Heart left ventricle (tissue), 13 donors: ENCODE data around the gene MAP1LC3B2.

Experiments used
- CTCF ChIP-seq, 12 donors: fragments of 200-600 bp; sonication (generic) in 4 of 12; IDR thresholded peaks; one replicate each; pipeline versions ENCODE4 v1.5.0 to v1.8.0; 2018 to 2022; ENCODE audit warnings: antibody characterized with exemption in 12 of 12, mild to moderate bottlenecking in 5 of 12
- POLR2A ChIP-seq, 2 donors: fragments of 450-650 bp; IDR thresholded peaks; one replicate each; pipeline ENCODE4 v1.6.1; 2017; ENCODE audit warnings: antibody characterized with exemption in 2 of 2, mild to moderate bottlenecking in 2 of 2, moderate library complexity in 2 of 2
- donor health status: ischemic (EF 13 %, LVEDD 7.1; RV severe dilation, severe dysfunction).
- donor health status: DM: no; HTN: yes; CAD: no.
- donor health status: DM: no; HTN: no; CAD: no.
- donor health status: ischemic (EF 25% LVEDD 6.9; RV normal size, moderate dysfunction).
- donor health status: ischemic (EF 25% LVEDD 5.7; RV mildly dilated, moderate dysfunction).
- donor health status: ischemic (EF 35%, LVEDD 5.7; RV mildly dilated, moderate dysfunction).
- donor health status: nonischemic (EF 11% LVEDD 7.7; RV severe dilation, severe dysfunction).
- donor health status: DM: yes; HTN: yes; CAD: no.
- donor health status: PGD.
- donor health status: ischemic (EF 29% LVEDD 5.4; RV normal size, mild dysfunction).
- donor health status: nonischemic (EF 23%, LVEDD 6.1; RV moderate dilation, normal function).

DNA sequence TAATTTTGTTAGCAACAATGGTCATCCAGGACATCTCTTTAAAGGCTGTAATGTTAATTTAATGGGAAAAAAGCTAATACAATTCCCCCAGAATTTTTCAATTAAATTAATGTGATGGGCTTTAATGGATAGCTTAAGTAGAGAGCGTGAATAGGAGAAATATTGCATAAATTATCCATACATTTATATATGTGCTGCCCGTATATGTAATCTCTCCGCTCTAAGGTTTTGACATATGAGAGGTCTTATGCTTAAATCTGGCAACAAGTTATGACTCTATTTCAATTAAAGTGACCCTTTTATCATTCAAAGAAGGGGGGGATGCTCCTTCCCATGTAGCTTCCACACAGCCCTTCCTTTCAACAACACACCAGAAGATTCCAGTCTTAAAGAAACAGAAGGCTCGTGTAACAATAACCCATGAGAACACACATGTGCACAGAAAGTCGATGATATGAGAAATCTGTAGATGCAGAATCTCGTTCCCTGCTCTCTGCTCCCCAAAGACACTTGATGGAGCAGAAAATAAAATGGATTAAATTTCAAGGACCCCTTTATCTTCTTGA lies 24.0 kb downstream of the MAP1LC3B2 start:
- no peak for TF ChIP-seq CTCF (IDR thresholded peaks at IDR 0.05)
- TF ChIP-seq POLR2A (IDR thresholded peaks at IDR 0.05) = no peak
